Measurements from ENCODE around the gene MYOC.
"Not testable (repeated sequence)": the region's sequence is repeated elsewhere in the genome, so short reads cannot be mapped to it uniquely, and the experiment has no call there.

MYOC gene

GRCh38 chr1:171606402-171606941, 46.0 kb downstream of the MYOC start:
- DNase-seq (ENCODE audit: low read depth in 2 of 2), result no peak

DNA sequence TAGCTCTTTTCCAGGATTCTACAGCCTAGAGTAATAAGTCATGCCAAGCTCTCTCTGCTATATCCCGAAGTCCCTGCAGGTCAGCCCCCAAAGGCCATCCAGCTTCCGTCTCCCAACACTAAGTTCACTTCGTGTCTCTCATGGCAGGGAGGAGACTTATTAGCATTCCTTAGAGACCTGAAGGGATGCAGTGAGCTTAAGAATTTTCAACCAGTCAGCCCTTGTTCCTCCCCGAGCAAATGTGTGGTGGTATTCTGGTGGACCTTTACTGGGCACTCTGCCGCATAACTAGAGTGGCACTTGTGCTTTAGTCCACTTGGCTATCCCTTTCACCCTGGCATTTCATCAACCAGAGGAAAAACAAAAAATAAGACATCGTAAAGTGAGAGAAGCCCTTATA, 49.4 kb downstream of the MYOC start:
- not testable (repeated sequence) for DNase-seq (ENCODE audit: low read depth in 2 of 2)

DNA sequence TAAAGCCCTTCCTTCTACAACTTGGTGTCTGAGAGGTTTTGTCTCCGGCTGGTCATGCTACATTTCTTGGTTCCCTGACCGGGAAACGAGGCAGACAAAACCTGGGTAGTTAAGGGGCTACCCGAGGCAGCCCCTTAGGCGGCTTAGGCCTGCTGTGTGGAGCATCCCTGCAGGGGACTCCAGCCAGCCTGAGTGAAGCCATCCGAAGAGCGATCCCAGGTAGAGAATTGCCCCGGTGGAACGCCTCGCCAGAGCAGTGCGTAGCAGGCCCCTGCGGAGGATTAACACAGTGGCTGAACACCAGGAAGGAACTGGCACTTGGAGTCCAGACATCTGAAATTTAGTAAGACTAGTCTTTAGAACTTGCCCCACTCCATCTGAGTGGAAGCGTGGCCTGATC, 51.6 kb downstream of the MYOC start:
- no peak for DNase-seq (ENCODE audit: low read depth in 2 of 2)

- DNase-seq (ENCODE audit: low read depth in 2 of 2), result not testable (repeated sequence)
Measured at GRCh38 chr1:171600310-171600709, 52.2 kb downstream of the MYOC start.

GRCh38 chr1:171597203-171597602, 55.3 kb downstream of the MYOC start:
- DNase-seq (ENCODE audit: low read depth in 2 of 2), result no peak

DNA sequence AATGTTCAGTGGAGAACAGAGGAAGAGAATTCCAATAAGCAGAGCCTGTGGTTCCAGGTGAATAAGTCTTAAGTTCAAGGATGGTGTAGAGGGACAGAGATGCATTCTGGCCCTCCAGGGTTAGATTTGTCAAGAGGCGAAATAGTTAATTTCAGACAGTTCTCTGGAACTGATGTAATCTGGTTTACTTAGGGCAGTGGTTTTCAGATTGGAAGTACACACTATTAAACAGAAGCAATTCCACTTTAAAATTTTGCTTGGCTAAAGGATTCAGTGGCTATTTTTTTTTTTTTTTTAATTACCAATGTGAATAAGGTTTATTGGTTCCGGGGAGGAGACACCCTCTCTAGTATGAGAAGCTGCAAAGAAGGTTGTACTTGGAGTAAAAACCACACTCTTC, 55.8 kb downstream of the MYOC start:
- DNase-seq (ENCODE audit: low read depth in 2 of 2), result no peak

DNA sequence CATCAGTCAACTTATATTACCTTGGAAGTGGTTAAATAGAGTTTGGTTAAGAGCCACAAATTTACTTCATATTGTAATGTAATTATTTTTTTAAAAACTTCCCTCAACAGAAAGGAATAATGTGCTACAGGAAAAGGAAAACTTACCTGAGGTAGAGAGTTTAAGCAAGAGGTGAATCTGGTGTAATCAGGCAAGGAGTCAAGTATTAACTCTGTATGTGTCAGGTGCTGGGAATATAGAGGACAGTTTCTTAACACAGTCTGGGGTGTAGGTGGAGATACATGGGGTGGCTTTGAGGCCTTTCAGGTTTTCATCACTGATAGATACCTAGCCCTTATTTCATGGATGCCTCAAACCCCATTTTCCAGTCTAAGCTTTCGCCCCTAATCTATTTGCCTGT, 56.4 kb downstream of the MYOC start:
- DNase-seq (ENCODE audit: low read depth in 2 of 2), result no peak

DNA sequence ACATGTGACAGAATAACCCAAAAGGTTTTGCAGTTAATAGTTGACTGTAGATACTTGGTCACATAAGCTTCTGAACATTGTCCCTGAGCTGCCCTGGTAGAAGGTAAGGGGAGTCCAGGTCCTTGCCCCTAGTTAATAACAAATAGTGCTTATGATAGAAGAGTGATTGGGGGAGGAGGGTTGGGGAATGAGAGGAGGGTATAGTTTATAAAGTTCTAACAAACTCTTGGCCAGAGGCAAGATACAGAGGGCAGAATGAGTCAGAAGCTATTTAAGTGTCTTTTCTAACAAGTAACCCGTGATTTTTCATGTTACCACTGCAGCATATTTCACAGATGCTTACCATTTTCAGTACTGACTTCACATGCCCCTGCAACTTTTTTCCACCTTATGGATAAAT, 57.2 kb downstream of the MYOC start:
- no peak for DNase-seq (ENCODE audit: low read depth in 2 of 2)

DNA sequence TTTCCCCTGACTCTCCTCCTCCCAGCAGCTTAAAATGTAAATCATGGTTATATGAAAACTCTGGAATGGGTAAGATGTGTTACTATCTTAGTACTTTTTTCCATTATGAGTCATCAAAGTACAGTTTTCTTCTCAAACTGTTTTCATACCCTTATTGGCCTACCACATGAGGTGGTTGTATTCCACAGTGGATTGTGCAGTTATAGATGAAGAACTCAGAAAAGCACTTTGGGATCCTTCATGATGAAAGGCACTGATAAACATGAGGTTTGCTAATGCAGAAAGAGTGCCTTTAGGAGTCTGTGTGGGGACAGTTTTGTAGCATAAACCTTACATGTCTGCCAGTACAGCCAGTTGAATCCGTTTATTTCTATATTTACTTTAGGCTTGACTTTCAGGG, 62.5 kb downstream of the MYOC start:
- no peak for DNase-seq (ENCODE audit: low read depth in 2 of 2)

DNA sequence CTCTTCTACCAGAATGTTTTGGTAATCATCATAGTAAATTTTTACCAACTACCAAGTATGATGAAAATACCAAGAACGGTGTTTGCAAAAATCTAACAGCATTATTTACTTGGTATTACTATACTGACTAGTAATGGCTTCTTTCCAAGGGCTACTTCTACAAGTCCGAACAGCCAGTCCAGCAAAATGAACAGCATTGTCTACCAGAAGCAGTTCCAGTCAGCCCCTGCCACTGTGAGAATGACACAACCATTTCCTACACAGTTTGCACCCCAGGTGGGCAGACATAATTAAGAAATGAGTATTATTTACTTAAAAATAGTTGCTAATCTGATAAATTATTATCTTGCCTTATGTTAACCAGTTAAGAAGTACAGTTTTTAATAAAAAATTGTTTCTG, 64.3 kb downstream of the MYOC start:
- no peak for DNase-seq (ENCODE audit: low read depth in 2 of 2)

- DNase-seq (ENCODE audit: low read depth in 2 of 2), result no peak
Measured at GRCh38 chr1:171585715-171586114, 66.8 kb downstream of the MYOC start.
